ENCODE results near the gene DCST2. TPM values are rescaled to one million over a fixed set of nuclear protein-coding genes. Genes with fewer than 3 reads are reported as not detected.

Gene DCST2
- total RNA-seq, 3 donors from 2014 or later (not counting 1 experiment from before 2014, with no cell fraction given) = 0.30 to 0.92 (median 0.32) TPM

DNA sequence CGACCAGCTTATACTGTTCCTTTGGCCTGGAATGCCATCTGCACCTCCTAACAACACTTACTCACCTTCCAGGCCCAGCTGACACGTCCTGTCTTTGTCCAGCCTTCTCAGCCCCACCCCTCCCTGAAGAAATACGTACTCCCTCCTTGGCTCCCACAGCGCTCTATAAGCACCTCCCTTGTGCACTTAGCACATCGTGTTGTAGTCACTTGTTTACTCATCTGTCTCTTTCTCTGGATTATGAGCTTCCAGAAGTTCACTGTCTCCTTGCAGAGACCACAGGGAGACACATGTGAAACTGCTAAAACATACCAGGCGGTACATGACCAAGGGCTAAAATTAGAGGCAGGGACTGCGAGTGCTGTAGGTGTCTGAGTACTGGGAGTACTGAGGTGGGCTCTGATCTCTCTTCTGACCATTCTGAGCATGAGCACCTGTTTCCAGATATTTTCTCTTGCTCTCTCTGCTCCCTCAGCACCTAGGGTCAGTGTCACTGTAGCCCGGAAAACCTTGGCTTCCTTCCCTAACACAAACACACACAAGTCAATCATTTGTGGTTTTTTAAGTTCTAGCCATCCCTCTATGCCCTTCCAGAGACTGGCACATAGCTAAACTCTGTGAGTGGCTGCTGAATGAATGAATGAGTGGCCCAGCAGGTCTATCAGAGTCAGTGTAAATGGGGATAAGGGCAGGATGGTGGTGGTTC is 5.2 kb upstream of the DCST2 start:
- intact Hi-C loops (cut with micrococcal nuclease) = no loop called here
- Histone ChIP-seq H3K4me3 (ENCODE audit: low read length) (no peak overlapping the region), H3K9me3 (ENCODE audit: control insufficient read depth, insufficient read depth, low read length) (no peaks in the 10 kb centered on the region), H3K36me3 (ENCODE audit: control insufficient read depth, insufficient read depth, low read length) (no peaks in the 10 kb centered on the region), H3K4me1 (ENCODE audit: control insufficient read depth, insufficient read depth, low read length) (no peaks in the 10 kb centered on the region), H3K27me3 (ENCODE audit: control insufficient read depth, insufficient read depth, low read length) (no peaks in the 10 kb centered on the region), H3K27ac (ENCODE audit: low read length) (no peak overlapping the region)
- TF ChIP-seq, protein P1, sequence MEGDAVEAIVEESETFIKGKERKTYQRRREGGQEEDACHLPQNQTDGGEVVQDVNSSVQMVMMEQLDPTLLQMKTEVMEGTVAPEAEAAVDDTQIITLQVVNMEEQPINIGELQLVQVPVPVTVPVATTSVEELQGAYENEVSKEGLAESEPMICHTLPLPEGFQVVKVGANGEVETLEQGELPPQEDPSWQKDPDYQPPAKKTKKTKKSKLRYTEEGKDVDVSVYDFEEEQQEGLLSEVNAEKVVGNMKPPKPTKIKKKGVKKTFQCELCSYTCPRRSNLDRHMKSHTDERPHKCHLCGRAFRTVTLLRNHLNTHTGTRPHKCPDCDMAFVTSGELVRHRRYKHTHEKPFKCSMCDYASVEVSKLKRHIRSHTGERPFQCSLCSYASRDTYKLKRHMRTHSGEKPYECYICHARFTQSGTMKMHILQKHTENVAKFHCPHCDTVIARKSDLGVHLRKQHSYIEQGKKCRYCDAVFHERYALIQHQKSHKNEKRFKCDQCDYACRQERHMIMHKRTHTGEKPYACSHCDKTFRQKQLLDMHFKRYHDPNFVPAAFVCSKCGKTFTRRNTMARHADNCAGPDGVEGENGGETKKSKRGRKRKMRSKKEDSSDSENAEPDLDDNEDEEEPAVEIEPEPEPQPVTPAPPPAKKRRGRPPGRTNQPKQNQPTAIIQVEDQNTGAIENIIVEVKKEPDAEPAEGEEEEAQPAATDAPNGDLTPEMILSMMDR (IDR thresholded peaks at IDR 0.05) = no peak
- H3K36me3 Mint-ChIP-seq = no peaks in the 10 kb centered on the region
- WGBS (ENCODE audit: insufficient coverage) = 42% methylated on average over 8 of the region's 8 CpGs
- ATAC-seq = no peak
- H3K27ac Mint-ChIP-seq = no peak overlapping the region
- no peak for DNase-seq
- peaks cover 7 to 12% of the 10 kb centered on the region in 2 donors for H3K27me3 Mint-ChIP-seq (ENCODE audit: low read depth in 2 of 2)
- no peaks in the 10 kb centered on the region for H3K9me3 Mint-ChIP-seq
- peaks cover 0 to 5% of the 10 kb centered on the region in 2 donors for H3K4me1 Mint-ChIP-seq
- no peak overlapping the region for H3K4me3 Mint-ChIP-seq

DNA sequence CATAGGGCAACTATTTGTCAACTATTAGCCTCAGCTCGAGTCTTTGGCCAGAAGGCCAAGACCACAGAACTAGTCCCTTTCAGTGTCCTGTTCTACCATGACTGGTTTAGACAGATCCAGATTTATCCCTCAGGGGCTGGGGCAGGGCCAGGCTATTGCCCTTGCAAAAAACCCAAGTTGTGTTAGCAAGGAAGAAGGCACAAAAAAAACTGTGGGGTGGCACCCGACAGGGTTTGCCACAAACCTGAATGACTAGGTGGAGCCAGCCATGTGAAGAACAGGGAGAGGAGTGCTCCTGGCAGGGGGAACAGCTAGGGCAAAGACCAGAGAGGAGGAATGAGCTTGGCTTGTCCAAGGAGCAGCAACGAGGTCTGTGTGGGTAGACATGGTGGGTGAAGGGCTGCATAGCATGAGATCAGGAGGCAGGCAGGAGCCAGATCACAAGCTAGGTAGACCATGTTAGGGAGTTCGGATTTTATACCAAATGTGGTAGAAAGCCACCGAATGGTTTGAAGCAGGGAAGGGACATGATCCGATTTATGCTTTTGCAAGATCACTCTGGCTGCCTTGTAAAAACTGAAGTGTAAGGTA is 4.4 kb upstream of the DCST2 start:
- Histone ChIP-seq H3K27me3 (ENCODE audit: control insufficient read depth, insufficient read depth, low read length) (no peaks in the 10 kb centered on the region), H3K4me3 (ENCODE audit: low read length) (no peak overlapping the region), H3K9me3 (ENCODE audit: control insufficient read depth, insufficient read depth, low read length) (no peaks in the 10 kb centered on the region), H3K27ac (ENCODE audit: low read length) (no peak overlapping the region), H3K4me1 (ENCODE audit: control insufficient read depth, insufficient read depth, low read length) (no peaks in the 10 kb centered on the region), H3K36me3 (ENCODE audit: control insufficient read depth, insufficient read depth, low read length) (no peaks in the 10 kb centered on the region)
- 82% methylated on average over 6 of the region's 6 CpGs for WGBS (ENCODE audit: insufficient coverage)
- intact Hi-C loops (cut with micrococcal nuclease) = no loop called here
- DNase-seq (no peak), ATAC-seq (no peak)
- TF ChIP-seq, protein P1 (IDR thresholded peaks at IDR 0.05) = no peak
- Mint-ChIP-seq H3K4me1 (peaks cover 0 to 5% of the 10 kb centered on the region in 2 donors), H3K27me3 (ENCODE audit: low read depth in 2 of 2) (peaks cover 5 to 12% of the 10 kb centered on the region in 2 donors), H3K9me3 (no peaks in the 10 kb centered on the region), H3K4me3 (no peak overlapping the region), H3K27ac (no peak overlapping the region), H3K36me3 (no peaks in the 10 kb centered on the region)

DNA sequence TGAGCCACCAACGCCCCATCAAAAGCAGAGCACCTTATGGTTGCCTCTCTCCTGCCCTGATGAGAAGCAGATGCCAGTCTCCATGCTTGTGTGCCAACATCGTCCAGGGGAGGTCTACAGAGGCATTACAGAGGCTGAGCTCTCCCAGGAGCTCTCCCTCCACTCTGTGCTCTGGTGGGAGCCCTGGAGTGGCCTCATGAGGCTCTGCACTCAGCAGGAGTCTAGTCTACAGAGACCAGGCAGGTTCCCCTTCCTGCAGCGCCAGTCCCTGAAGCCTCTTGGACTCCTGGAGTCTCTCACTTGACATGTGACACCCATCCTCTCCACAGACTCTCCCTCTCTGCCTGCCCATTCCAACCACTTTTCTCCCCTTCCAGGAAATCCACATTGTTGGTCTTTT is 3.5 kb upstream of the DCST2 start:
- DNase-seq = no peak
- 95% methylated on average over 3 of the region's 3 CpGs for WGBS (ENCODE audit: insufficient coverage)
- no peaks in the 10 kb centered on the region for H3K9me3 Mint-ChIP-seq

More for the DNA sequence above, 3.5 kb upstream of the DCST2 start:
- Mint-ChIP-seq H3K27ac (no peak overlapping the region), H3K4me1 (peaks cover 0 to 5% of the 10 kb centered on the region in 2 donors), H3K4me3 (no peak overlapping the region), H3K27me3 (ENCODE audit: low read depth in 2 of 2) (peaks cover 5 to 12% of the 10 kb centered on the region in 2 donors), H3K36me3 (no peaks in the 10 kb centered on the region)
- H3K27me3 ChIP-seq (ENCODE audit: control insufficient read depth, insufficient read depth, low read length) = no peaks in the 10 kb centered on the region
- TF ChIP-seq, protein P1 (IDR thresholded peaks at IDR 0.05) = no peak
- no peaks in the 10 kb centered on the region for H3K9me3 ChIP-seq (ENCODE audit: control insufficient read depth, insufficient read depth, low read length)
- no peaks in the 10 kb centered on the region for H3K4me1 ChIP-seq (ENCODE audit: control insufficient read depth, insufficient read depth, low read length)
- H3K4me3 ChIP-seq (ENCODE audit: low read length) = no peak overlapping the region
- intact Hi-C loops (cut with micrococcal nuclease) = no loop called here
- H3K36me3 ChIP-seq (ENCODE audit: control insufficient read depth, insufficient read depth, low read length) = no peaks in the 10 kb centered on the region
- no peak for ATAC-seq
- no peak overlapping the region for H3K27ac ChIP-seq (ENCODE audit: low read length)

Data from natural killer cell (primary cell).